ENCODE measurements around the gene CLCA2. TPM values are rescaled to one million over a fixed set of nuclear protein-coding genes. Genes with fewer than 3 reads are reported as not detected.

CLCA2 gene
- total RNA-seq, 2 donors from 2014 or later = 0.21 to 0.53 TPM

GRCh38 chr1:86466109-86466844, 42.3 kb downstream of the CLCA2 start:
- intact Hi-C loops (cut with DNase I) = no loop called here
- ATAC-seq (no peak), DNase-seq (no peak)

GRCh38 chr1:86466986-86467385, 43.0 kb downstream of the CLCA2 start:
- intact Hi-C loops (cut with DNase I) = no loop called here
- DNase-seq = no peak
- ATAC-seq = no peak

- ATAC-seq (no peak), DNase-seq (no peak)
- intact Hi-C loops (cut with DNase I) = no loop called here
Measured at GRCh38 chr1:86468501-86468977, 44.6 kb downstream of the CLCA2 start, which contains the start of gene CLCA1. Gene CLCA1 (plus strand): TSS chr1:86468927. CDS start chr1:86468972, 45 bp downstream.

- intact Hi-C loops (cut with DNase I) = loop anchor here (5.0 to 10.0 kb wide), 2 partner anchors 36 to 614 kb away; no protein-coding TSS in a partner anchor
- ATAC-seq (no peak), DNase-seq (no peak)
Measured at GRCh38 chr1:86470859-86471258, 46.9 kb downstream of the CLCA2 start.

- DNase-seq (no peak), ATAC-seq (no peak)
- intact Hi-C loops (cut with DNase I) = loop anchor here (5.0 to 10.0 kb wide), 2 partner anchors 36 to 614 kb away; no protein-coding TSS in a partner anchor
Measured at GRCh38 chr1:86471291-86471690, 47.3 kb downstream of the CLCA2 start.

- DNase-seq (no peak), ATAC-seq (no peak)
- intact Hi-C loops (cut with DNase I) = loop anchor here (5.0 to 10.0 kb wide), 2 partner anchors 35 to 613 kb away; no protein-coding TSS in a partner anchor
Measured at GRCh38 chr1:86472152-86472551, 48.2 kb downstream of the CLCA2 start.

- ATAC-seq (no peak), DNase-seq (no peak)
- intact Hi-C loops (cut with DNase I) = loop anchor here (5.0 to 10.0 kb wide), 2 partner anchors 35 to 612 kb away; no protein-coding TSS in a partner anchor
Measured at GRCh38 chr1:86472767-86473166, 48.8 kb downstream of the CLCA2 start.

GRCh38 chr1:86477256-86477655, 53.3 kb downstream of the CLCA2 start:
- DNase-seq (no peak), ATAC-seq (peak in 1 of 2 donors; percentile 21)
- intact Hi-C loops (cut with DNase I) = loop anchor here (5.0 to 10.0 kb wide), 2 partner anchors 210 to 608 kb away; no protein-coding TSS in a partner anchor

GRCh38 chr1:86477682-86478081, 53.7 kb downstream of the CLCA2 start:
- intact Hi-C loops (cut with DNase I) = loop anchor here (5.0 to 10.0 kb wide), 2 partner anchors 210 to 607 kb away; no protein-coding TSS in a partner anchor
- peak in 1 of 2 donors; percentile 22 for ATAC-seq
- DNase-seq = no peak

GRCh38 chr1:86478416-86479156, 54.6 kb downstream of the CLCA2 start:
- DNase-seq (no peak), ATAC-seq (no peak)
- intact Hi-C loops (cut with DNase I) = loop anchor here (5.0 to 10.0 kb wide), 2 partner anchors 209 to 606 kb away; no protein-coding TSS in a partner anchor

GRCh38 chr1:86481966-86482365, 58.0 kb downstream of the CLCA2 start:
- intact Hi-C loops (cut with DNase I) = no loop called here
- ATAC-seq (no peak), DNase-seq (no peak)

- peak in 1 of 2 donors; percentile 92 for ATAC-seq
- peak; percentile 34 for DNase-seq
- intact Hi-C loops (cut with DNase I) = no loop called here
Measured at GRCh38 chr1:86487131-86487810, 63.3 kb downstream of the CLCA2 start.

GRCh38 chr1:86487811-86488141, 63.8 kb downstream of the CLCA2 start:
- peak in 1 of 2 donors; percentile 58 for ATAC-seq
- intact Hi-C loops (cut with DNase I) = no loop called here

GRCh38 chr1:86489242-86489878, 65.4 kb downstream of the CLCA2 start:
- ATAC-seq = no peak
- intact Hi-C loops (cut with DNase I) = no loop called here

More at GRCh38 chr1:86487811-86488141, 63.8 kb downstream of the CLCA2 start:
- DNase-seq = no peak

GRCh38 chr1:86491171-86491950, 67.4 kb downstream of the CLCA2 start:
- intact Hi-C loops (cut with DNase I) = no loop called here
- ATAC-seq (no peak), DNase-seq (no peak)

More at GRCh38 chr1:86489242-86489878, 65.4 kb downstream of the CLCA2 start:
- no peak for DNase-seq

- intact Hi-C loops (cut with DNase I) = no loop called here
- DNase-seq = no peak
- ATAC-seq = no peak
Measured at GRCh38 chr1:86498281-86498680, 74.3 kb downstream of the CLCA2 start.

GRCh38 chr1:86499987-86500593, 76.1 kb downstream of the CLCA2 start:
- intact Hi-C loops (cut with DNase I) = loop anchor here in 1 of 2 donors (2.0 to 10.0 kb wide), 3 partner anchors 119 to 647 kb away; partner anchors contain the start of gene SH3GLB1
- ATAC-seq (no peak), DNase-seq (no peak)
